Bronchial epithelial cell (primary cell): ENCODE data around the gene HTRA3. TPM values are rescaled to one million over a fixed set of nuclear protein-coding genes. Genes with fewer than 3 reads are reported as not detected.
A peak's percentile ranks its signal among the peaks of the same experiment; 100 is the strongest.

Source experiments
- DNase-seq: peaks from one replicate; pipeline ENCODE4 v3.0.0-alpha.2; 2010; ENCODE audit warnings: low read depth
- FAIRE-seq: peaks from 2 replicates; lab custom pipeline; 2011; peaks lifted over from hg19 to GRCh38; lab: Jason Lieb, UNC
- H3K27me3 ChIP-seq: 2 replicates; pipeline ENCODE4 v1.5.1; 2011; ENCODE audit warnings: low read length; ENCODE audit not compliant: control insufficient read depth, insufficient read depth
- H3K36me3 ChIP-seq: 2 replicates; pipeline ENCODE4 v1.5.1; 2011; ENCODE audit warnings: low read length; ENCODE audit not compliant: control insufficient read depth, insufficient read depth
- H3K4me3 ChIP-seq: 2 replicates; pipeline ENCODE4 v1.5.1; 2011; ENCODE audit warnings: mild to moderate bottlenecking, low read depth, low read length, control low read depth
- total RNA-seq: library from RNA; depleted of rRNA; stranded (reverse); fragments of >200 nt; gene quantifications from 2 replicates; pipeline ENCODE4 v1.2.1, GENCODE V29; 2014
- TF ChIP-seq, protein P1 (sequence below): IDR thresholded peaks from 2 replicates; pipeline ENCODE4 v1.5.1; 2011; ENCODE audit warnings: mild to moderate bottlenecking, moderate library complexity, low read length, control low read depth, inconsistent platforms; ENCODE audit not compliant: insufficient read depth, severe bottlenecking

HTRA3 gene
- total RNA-seq, 1 donor from 2014 or later: 0.26 TPM

- no peak overlapping the region for H3K4me3 ChIP-seq
- no peak for DNase-seq
- H3K27me3 ChIP-seq: no peaks in the 10 kb centered on the region
- no peaks in the 10 kb centered on the region for H3K36me3 ChIP-seq
- TF ChIP-seq, protein P1, sequence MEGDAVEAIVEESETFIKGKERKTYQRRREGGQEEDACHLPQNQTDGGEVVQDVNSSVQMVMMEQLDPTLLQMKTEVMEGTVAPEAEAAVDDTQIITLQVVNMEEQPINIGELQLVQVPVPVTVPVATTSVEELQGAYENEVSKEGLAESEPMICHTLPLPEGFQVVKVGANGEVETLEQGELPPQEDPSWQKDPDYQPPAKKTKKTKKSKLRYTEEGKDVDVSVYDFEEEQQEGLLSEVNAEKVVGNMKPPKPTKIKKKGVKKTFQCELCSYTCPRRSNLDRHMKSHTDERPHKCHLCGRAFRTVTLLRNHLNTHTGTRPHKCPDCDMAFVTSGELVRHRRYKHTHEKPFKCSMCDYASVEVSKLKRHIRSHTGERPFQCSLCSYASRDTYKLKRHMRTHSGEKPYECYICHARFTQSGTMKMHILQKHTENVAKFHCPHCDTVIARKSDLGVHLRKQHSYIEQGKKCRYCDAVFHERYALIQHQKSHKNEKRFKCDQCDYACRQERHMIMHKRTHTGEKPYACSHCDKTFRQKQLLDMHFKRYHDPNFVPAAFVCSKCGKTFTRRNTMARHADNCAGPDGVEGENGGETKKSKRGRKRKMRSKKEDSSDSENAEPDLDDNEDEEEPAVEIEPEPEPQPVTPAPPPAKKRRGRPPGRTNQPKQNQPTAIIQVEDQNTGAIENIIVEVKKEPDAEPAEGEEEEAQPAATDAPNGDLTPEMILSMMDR: peak; percentile 42
- FAIRE-seq: no peak
These were observed 50.8 kb downstream of the HTRA3 start for GRCh38 chr4:8320386-8320750.

- TF ChIP-seq, protein P1: no peak
- H3K27me3 ChIP-seq: no peaks in the 10 kb centered on the region
- no peak overlapping the region for H3K4me3 ChIP-seq
- H3K36me3 ChIP-seq: no peaks in the 10 kb centered on the region
- DNase-seq (no peak), FAIRE-seq (no peak)
These were observed 51.7 kb downstream of the HTRA3 start for GRCh38 chr4:8321220-8321619.

GRCh38 chr4:8321771-8322170 lies 52.2 kb downstream of the HTRA3 start:
- no peaks in the 10 kb centered on the region for H3K27me3 ChIP-seq
- FAIRE-seq (no peak), DNase-seq (no peak)

DNA sequence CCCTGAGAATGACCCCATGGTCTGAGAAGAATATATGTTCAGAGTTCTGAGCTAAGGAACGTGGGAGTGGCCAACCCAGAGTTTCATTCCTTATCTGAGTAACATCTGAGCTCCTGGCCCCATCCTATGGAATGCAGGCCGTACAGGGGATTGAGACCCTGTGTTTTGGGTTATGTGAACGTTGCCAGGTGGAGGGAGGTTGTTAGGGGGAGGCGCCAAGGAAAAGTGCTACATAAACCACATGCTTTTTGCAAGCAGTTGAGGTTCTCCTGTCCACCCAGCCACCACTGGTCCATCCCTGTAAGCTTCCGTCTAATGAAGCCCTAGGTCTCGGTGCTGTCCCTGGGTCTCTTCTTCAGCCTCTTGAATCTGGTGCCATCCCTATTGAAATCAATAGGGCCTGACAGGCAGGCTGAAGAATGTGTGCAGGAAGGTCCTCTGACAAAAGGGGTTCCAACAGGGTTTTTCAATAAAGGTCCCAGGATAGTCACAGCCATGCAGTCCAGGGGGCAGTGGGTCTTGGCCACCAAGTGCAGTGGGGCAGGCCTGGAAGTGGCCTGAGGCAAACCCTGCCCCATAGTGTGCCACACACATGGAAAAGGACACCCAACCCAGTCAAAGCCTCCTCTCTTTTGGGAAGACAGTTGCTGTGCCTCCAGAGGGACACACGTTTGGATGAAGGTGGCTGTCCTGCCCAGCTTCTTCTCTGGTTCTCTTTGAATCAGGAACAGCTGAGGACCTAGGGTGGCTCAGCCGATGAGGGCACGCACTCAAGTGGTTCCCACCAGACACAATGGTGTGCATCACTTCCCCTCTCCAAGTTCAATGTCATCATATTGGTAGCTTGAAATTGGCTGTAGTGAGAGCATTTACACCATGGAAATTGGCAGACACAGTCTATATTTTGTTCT lies 53.5 kb downstream of the HTRA3 start:
- Histone ChIP-seq H3K36me3 (no peaks in the 10 kb centered on the region), H3K27me3 (no peaks in the 10 kb centered on the region), H3K4me3 (no peak overlapping the region)
- TF ChIP-seq, protein P1: no peak
- DNase-seq: no peak
- no peak for FAIRE-seq

More at GRCh38 chr4:8321771-8322170, 52.2 kb downstream of the HTRA3 start:
- TF ChIP-seq, protein P1: no peak
- Histone ChIP-seq H3K4me3 (no peak overlapping the region), H3K36me3 (no peaks in the 10 kb centered on the region)

DNA sequence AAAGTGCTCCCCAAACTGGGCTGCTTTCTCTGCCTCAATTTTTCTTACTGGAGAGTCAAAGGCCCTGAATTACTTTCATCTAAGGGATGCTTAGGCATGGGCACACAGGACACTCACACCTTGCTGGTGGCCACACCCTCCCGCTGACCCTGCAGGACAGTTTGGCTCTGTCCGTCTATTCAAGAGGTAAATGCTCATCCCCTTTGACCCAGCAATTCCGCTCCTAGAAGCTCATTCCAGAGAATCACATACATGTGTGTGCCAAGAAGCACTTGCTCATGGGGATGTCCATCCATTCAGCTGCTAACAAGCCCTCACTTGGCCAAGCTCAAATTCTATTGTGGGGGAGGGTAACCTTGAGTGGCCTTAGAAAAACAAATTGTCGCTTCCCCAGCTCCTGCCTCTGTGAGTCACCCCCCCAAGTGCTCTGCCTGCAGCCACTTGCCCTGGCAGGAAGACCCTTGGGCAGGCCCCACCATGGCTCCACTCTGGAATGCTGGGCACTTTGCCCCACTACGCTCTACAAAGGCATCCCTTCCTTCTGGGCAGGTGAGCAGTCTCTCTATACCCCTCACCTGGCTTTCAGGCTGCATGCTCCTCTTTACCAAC lies 54.5 kb downstream of the HTRA3 start:
- FAIRE-seq (no peak), DNase-seq (peak; percentile 90)
- TF ChIP-seq, protein P1: no peak
- Histone ChIP-seq H3K27me3 (no peaks in the 10 kb centered on the region), H3K4me3 (no peak overlapping the region), H3K36me3 (no peaks in the 10 kb centered on the region)
